Left renal pelvis (tissue), 4 donors: ENCODE results near the gene NPAS2. TPM values are rescaled to one million over a fixed set of nuclear protein-coding genes. Genes with fewer than 3 reads are reported as not detected.

Experiments used
- DNase-seq, 4 donors: peaks; one replicate each; pipeline ENCODE4 v3.0.0-alpha.2; 2013; ENCODE audit warnings: low read depth in 4 of 4, low spot score in 3 of 4
- polyA plus RNA-seq, 4 donors: library from polyadenylated mRNA; unstranded; fragments of 120-200 nt; gene quantifications; one replicate each; pipeline ENCODE4 v1.2.1, GENCODE V29; 2013; ENCODE audit not compliant: insufficient read length in 4 of 4

NPAS2 gene
- polyA plus RNA-seq, 4 donors, result 14.4 to 15.3 (median 14.9) TPM

GRCh38 chr2:101036562-101036961 lies 216.6 kb downstream of the NPAS2 start:
- DNase-seq, result no peak

GRCh38 chr2:101037161-101037755 lies 217.3 kb downstream of the NPAS2 start:
- DNase-seq, result no peak

DNA sequence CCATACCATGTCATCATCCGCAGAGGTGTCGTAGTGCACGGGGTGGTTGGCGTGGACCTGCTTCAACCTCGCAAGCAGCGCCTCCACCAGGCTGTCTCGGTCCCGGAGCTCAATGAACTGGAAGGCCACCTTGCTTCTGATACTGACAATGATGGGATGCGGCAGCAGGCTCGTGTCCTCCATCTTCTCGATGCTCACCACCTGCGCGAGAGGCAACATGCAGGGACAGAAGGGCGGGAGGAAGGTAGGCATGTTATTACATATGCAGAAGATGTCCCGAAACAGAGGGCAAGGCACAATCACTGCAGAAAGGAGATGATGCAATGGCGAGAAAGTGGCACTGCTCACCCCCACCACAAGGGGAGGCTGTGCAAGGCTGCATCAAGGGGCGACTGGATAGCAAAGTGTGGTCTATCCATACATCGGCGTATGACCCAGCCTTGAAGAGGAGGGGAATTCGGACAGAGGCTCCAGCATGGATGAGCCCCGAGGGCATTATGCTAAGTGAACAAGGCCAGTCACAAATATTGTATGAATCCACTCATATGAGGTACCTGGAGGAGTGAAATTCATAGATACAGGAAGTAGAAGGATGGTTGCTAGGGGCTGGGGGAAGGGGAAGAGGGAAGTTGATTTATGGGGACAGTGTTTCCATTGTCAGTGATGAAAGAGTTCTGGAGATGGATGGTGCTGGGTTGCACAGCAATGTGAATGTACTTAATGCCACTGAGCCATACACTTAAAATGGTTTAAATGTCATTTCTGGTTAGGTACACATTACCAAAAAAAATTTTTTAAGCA lies 218.7 kb downstream of the NPAS2 start:
- no peak for DNase-seq

- DNase-seq, result no peak
These were observed 220.1 kb downstream of the NPAS2 start for GRCh38 chr2:101040072-101040471.

GRCh38 chr2:101040761-101041160 lies 220.8 kb downstream of the NPAS2 start:
- DNase-seq, result no peak

DNA sequence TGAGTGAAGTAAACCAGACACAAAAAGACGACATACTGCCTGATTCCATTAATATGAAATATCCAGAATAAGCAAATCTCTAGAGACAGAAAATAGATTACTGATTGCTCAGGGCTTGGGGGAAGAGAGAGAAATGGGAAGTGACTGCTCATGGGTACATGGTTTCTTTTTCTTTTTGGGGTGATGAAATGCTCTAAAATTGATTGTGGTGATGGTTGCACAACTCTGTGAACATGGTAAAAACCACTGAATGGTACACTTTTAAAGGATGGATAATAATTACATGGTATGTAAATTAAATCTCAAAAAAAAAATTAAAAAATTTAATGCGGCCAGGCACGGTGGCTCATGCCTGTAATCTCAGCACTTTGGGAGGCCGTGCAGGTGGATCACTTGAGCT lies 221.5 kb downstream of the NPAS2 start:
- DNase-seq, result no peak

DNA sequence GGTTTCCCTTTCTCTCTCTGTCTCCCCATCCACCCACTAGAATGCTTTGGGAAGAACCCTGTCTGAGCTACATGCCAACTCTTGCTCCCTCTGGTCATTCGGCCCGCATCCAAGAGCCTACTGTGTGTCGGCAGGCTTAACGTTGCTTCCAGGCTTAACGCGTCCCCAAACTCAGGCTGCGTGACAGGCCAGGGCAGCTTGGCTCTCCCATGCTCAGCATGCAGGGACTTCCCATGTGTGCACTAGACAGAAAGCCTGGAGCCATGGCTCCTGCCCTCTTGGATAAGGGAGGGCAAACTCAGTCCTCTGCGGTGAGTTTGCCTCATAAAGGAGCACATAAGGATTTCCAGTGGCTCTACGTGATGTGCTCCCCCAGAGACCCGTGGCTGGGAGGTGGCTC lies 225.4 kb downstream of the NPAS2 start:
- DNase-seq, result no peak

Other genes with a start within 250 kb of the NPAS2 start
- gene RPL31, start 182.2 kb downstream of the NPAS2 start, polyA plus RNA-seq, result 1,000 to 10,000 TPM; 2,539 to 2,799 (median 2,697) TPM